Vein endothelial cell (primary cell): Measurements from ENCODE around the gene TSN. TPM values are rescaled to one million over a fixed set of nuclear protein-coding genes. Genes with fewer than 3 reads are reported as not detected.

ENCODE experiments used
- total RNA-seq: library from RNA; depleted of rRNA; stranded (reverse); fragments of >200 nt; gene quantifications from 2 replicates; pipeline ENCODE4 v1.2.3, GENCODE V29; 2012

TSN gene
- 56.5 and 74.8 TPM in 2 replicates for total RNA-seq

GRCh38 chr2:121755237-121756111 is at the start of gene TSN:
Gene TSN (plus strand): TSS chr2:121755651. CDS start chr2:121755780, 129 bp downstream.

GRCh38 chr2:121736462-121737336 is 18.8 kb upstream of the TSN start, which contains the start of gene NIFK:
Gene NIFK (minus strand): TSS chr2:121736875. CDS start chr2:121736850, 25 bp downstream.

Other genes starting within 250 kb of the TSN start
- gene RNU4ATAC, start 224.8 kb upstream of the TSN start, total RNA-seq, result not detected in 2 replicates
- gene CLASP1, start 106.2 kb upstream of the TSN start, total RNA-seq, result 56.8 and 61.0 TPM in 2 replicates
- 33.0 and 47.1 TPM in 2 replicates for gene NIFK, start 18.8 kb upstream of the TSN start, total RNA-seq